HG03196 (cell line): ENCODE results near the gene ADGRE3.

ENCODE experiments used
- ATAC-seq: cut with Tn5 transposase; IDR thresholded peaks from one replicate; pipeline ENCODE4 v1.9.1; 2021; ENCODE audit not compliant: unreplicated experiment

The ADGRE3 gene

GRCh38 chr19:14674764-14675163 lies at the start of gene ADGRE3:
ADGRE3 (minus strand) TSS chr19:14674844; CDS start chr19:14674770, 74 bp downstream.
- no peak for ATAC-seq

- no peak for ATAC-seq
These were observed 47.5 kb upstream of the ADGRE3 start for GRCh38 chr19:14722127-14722526.

GRCh38 chr19:14719162-14719561 lies 44.5 kb upstream of the ADGRE3 start:
- ATAC-seq, result no peak

GRCh38 chr19:14718522-14719116 lies 44.0 kb upstream of the ADGRE3 start:
- ATAC-seq, result no peak

- ATAC-seq, result no peak
These were observed 41.2 kb upstream of the ADGRE3 start for GRCh38 chr19:14715841-14716240.

- no peak for ATAC-seq
These were observed 29.8 kb upstream of the ADGRE3 start for GRCh38 chr19:14704450-14704849.

- no peak for ATAC-seq
These were observed 29.2 kb upstream of the ADGRE3 start for GRCh38 chr19:14703833-14704232.

GRCh38 chr19:14700711-14701375 lies 26.2 kb upstream of the ADGRE3 start:
- ATAC-seq, result no peak

- ATAC-seq, result no peak
These were observed 25.0 kb upstream of the ADGRE3 start for GRCh38 chr19:14699641-14700040.

- no peak for ATAC-seq
These were observed 20.8 kb upstream of the ADGRE3 start for GRCh38 chr19:14695471-14695870.

GRCh38 chr19:14694641-14695266 lies 20.1 kb upstream of the ADGRE3 start:
- no peak for ATAC-seq

- ATAC-seq, result peak; percentile 91
These were observed 15.2 kb upstream of the ADGRE3 start, which contains the start of gene ZNF333 for GRCh38 chr19:14689598-14690503. ZNF333 (plus strand) TSS chr19:14690048; CDS start chr19:14693492, 3,444 bp downstream.

GRCh38 chr19:14686411-14686810 lies 11.8 kb upstream of the ADGRE3 start:
- no peak for ATAC-seq

- no peak for ATAC-seq
These were observed 8.8 kb upstream of the ADGRE3 start for GRCh38 chr19:14683439-14683838.

- ATAC-seq, result no peak
These were observed 7.4 kb upstream of the ADGRE3 start for GRCh38 chr19:14682084-14682483.

GRCh38 chr19:14678199-14678598 lies 3.6 kb upstream of the ADGRE3 start:
- ATAC-seq, result no peak

- ATAC-seq, result no peak
These were observed 2.8 kb upstream of the ADGRE3 start for GRCh38 chr19:14677464-14677863.

- ATAC-seq, result no peak
These were observed 2.1 kb upstream of the ADGRE3 start for GRCh38 chr19:14676762-14677161.

GRCh38 chr19:14673088-14673487 lies 1.6 kb downstream of the ADGRE3 start:
- ATAC-seq, result no peak

- no peak for ATAC-seq
These were observed 2.3 kb downstream of the ADGRE3 start for GRCh38 chr19:14672188-14672872.

GRCh38 chr19:14670408-14670807 lies 4.2 kb downstream of the ADGRE3 start:
- no peak for ATAC-seq
